Coronary artery (tissue), 2 donors: ENCODE results near the gene CMKLR1.
A peak's percentile ranks its signal among the peaks of the same experiment; 100 is the strongest.

Experiments
- DNase-seq: peaks from one replicate; pipeline ENCODE4 v3.0.0-alpha.2; 2017; ENCODE audit warnings: low spot score
- H3K27ac ChIP-seq, 2 donors: fragments of 200-600 bp; sonication (generic); one replicate each; pipeline ENCODE4 v1.5.1; 2016 to 2019
- H3K4me3 ChIP-seq: fragments of 200-600 bp; sonication (generic); 2 replicates; pipeline ENCODE4 v1.5.1; 2016; ENCODE audit warnings: mild to moderate bottlenecking, moderate library complexity
- CTCF ChIP-seq: fragments of 200-600 bp; sonication (generic); IDR thresholded peaks from one replicate; pipeline ENCODE4 v1.5.1; 2019; ENCODE audit warnings: antibody characterized with exemption

The CMKLR1 gene

GRCh38 chr12:108310489-108310888 is 28.6 kb downstream of the CMKLR1 start:
- TF ChIP-seq CTCF: no peak
- no peak for DNase-seq

GRCh38 chr12:108309674-108310312 is 29.3 kb downstream of the CMKLR1 start:
- Histone ChIP-seq H3K4me3 (no peak overlapping the region), H3K27ac (peak overlapping the region; percentile 48 to 88)
- no peak for DNase-seq
- TF ChIP-seq CTCF: no peak

More at GRCh38 chr12:108310489-108310888, 28.6 kb downstream of the CMKLR1 start:
- Histone ChIP-seq H3K27ac (peak overlapping the region; percentile 48 to 88), H3K4me3 (no peak overlapping the region)

- peak overlapping the region; percentile 52 to 95 for H3K27ac ChIP-seq
- H3K4me3 ChIP-seq: no peak overlapping the region
- TF ChIP-seq CTCF: no peak
- DNase-seq: no peak
These were observed 30.6 kb downstream of the CMKLR1 start for GRCh38 chr12:108308395-108309085.

GRCh38 chr12:108307006-108307405 is 32.1 kb downstream of the CMKLR1 start:
- no peak overlapping the region for H3K4me3 ChIP-seq
- peak overlapping the region; percentile 93 to 95 for H3K27ac ChIP-seq
- DNase-seq: no peak
- no peak for TF ChIP-seq CTCF

- DNase-seq: no peak
- Histone ChIP-seq H3K27ac (peak overlapping the region; percentile 93 to 95), H3K4me3 (peak overlapping the region; percentile 59)
- no peak for TF ChIP-seq CTCF
These were observed 32.6 kb downstream of the CMKLR1 start for GRCh38 chr12:108306506-108306905.

- peak overlapping the region; percentile 93 to 95 for H3K27ac ChIP-seq
- TF ChIP-seq CTCF: no peak
- DNase-seq: no peak
- peak overlapping the region; percentile 59 for H3K4me3 ChIP-seq
These were observed 33.1 kb downstream of the CMKLR1 start for GRCh38 chr12:108305991-108306501.
